B cell (primary cell): ENCODE data around the gene NPS. TPM values are rescaled to one million over a fixed set of nuclear protein-coding genes. Genes with fewer than 3 reads are reported as not detected.

Experiments
- ATAC-seq: fragments of 200-7000 bp; cut with Tn5 transposase; one replicate; pipeline ENCODE4 v1.10.0; 2021; ENCODE audit warnings: low read depth, mild to moderate bottlenecking, moderate number of reproducible peaks, moderate library complexity
- CTCF ChIA-PET: fragments of 350-600 bp; sonication (Branson Sonifier 250); formaldehyde crosslinking; loops from one replicate; lab custom pipeline; 2021; ENCODE audit warnings: antibody characterized with exemption, inconsistent platforms; lab: Charles Lee
- POLR2A ChIA-PET: fragments of 350-600 bp; sonication (Branson Sonifier 250); formaldehyde crosslinking; loops from one replicate; lab custom pipeline; 2021; ENCODE audit warnings: antibody characterized with exemption; lab: Charles Lee
- DNase-seq: peaks from one replicate; pipeline ENCODE4 v3.0.0; 2013
- H2AFZ ChIP-seq: 2 replicates; pipeline ENCODE4 v1.6.1; 2012; ENCODE audit warnings: mild to moderate bottlenecking, low read depth, low read length; ENCODE audit not compliant: insufficient read depth, poor library complexity, severe bottlenecking
- H3K27ac ChIP-seq, 2 donors: 1 replicate in 1 of 2; 2 replicates in 1 of 2; pipeline ENCODE4 v1.5.1; 2012 to 2013; ENCODE audit warnings: low read length in 2 of 2, mild to moderate bottlenecking in 2 of 2, moderate library complexity in 1 of 2
- H3K27me3 ChIP-seq, 4 experiments: fragments of 200-600 bp in 1 of 4; sonication (generic) in 1 of 4; replicated peaks in 1 of 4; 1 replicate in 2 of 4; 2 replicates in 2 of 4; pipeline versions ENCODE4 v1.6.1 to v1.7.0; 2013 to 2016; ENCODE audit warnings: low read length in 3 of 4, mild to moderate bottlenecking in 2 of 4, mixed read lengths in 1 of 4, moderate library complexity in 1 of 4; ENCODE audit not compliant: insufficient read depth in 4 of 4, control insufficient read depth in 3 of 4; ENCODE audit errors: control extremely low read depth in 1 of 4
- H3K36me3 ChIP-seq, 2 experiments: replicated peaks in 1 of 2; 1 replicate in 1 of 2; 2 replicates in 1 of 2; pipeline versions ENCODE4 v1.6.1 to v1.7.1; 2013; ENCODE audit warnings: low read length in 1 of 2; ENCODE audit not compliant: insufficient read depth in 2 of 2, control insufficient read depth in 1 of 2; ENCODE audit errors: control extremely low read depth in 1 of 2, extremely low read depth in 1 of 2
- H3K4me1 ChIP-seq, 2 donors: fragments of 200-600 bp in 1 of 2; sonication (generic) in 1 of 2; 1 replicate in 1 of 2; 2 replicates in 1 of 2; pipeline versions ENCODE4 v1.5.1 to v1.6.1; 2013 to 2017; ENCODE audit warnings: low read length in 2 of 2; ENCODE audit not compliant: control insufficient read depth in 2 of 2, insufficient read depth in 2 of 2
- H3K4me2 ChIP-seq: replicated peaks from 2 replicates; pipeline ENCODE3; 2012; ENCODE audit warnings: mild to moderate bottlenecking, low read depth, low read length; ENCODE audit not compliant: poor library complexity, severe bottlenecking
- H3K4me3 ChIP-seq, 5 experiments: fragments of 200-600 bp in 1 of 5; sonication (generic) in 1 of 5; 1 replicate in 3 of 5; 2 replicates in 2 of 5; pipeline versions ENCODE4 v1.5.1 to v1.7.0; 2011 to 2016; ENCODE audit warnings: low read length in 4 of 5, mild to moderate bottlenecking in 4 of 5, low read depth in 2 of 5, control low read depth in 1 of 5, moderate library complexity in 1 of 5; ENCODE audit not compliant: insufficient read depth in 1 of 5; ENCODE audit errors: control extremely low read depth in 1 of 5, extremely low read depth in 1 of 5
- H3K79me2 ChIP-seq: fragments of 200-600 bp; sonication (generic); one replicate; pipeline ENCODE4 v1.6.0; 2016; ENCODE audit warnings: low read length; ENCODE audit not compliant: control insufficient read depth, insufficient read depth
- H3K9ac ChIP-seq: fragments of 200-600 bp; sonication (generic); 2 replicates; pipeline ENCODE4 v1.6.1; 2017; ENCODE audit warnings: mild to moderate bottlenecking, low read length, moderate library complexity
- H3K9me3 ChIP-seq, 3 donors: one replicate each; pipeline versions ENCODE4 v1.6.1 to v1.7.1; 2013; ENCODE audit warnings: low read length in 2 of 3; ENCODE audit not compliant: control insufficient read depth in 2 of 3, insufficient read depth in 1 of 3; ENCODE audit errors: control extremely low read depth in 1 of 3
- H4K20me1 ChIP-seq: 2 replicates; pipeline ENCODE4 v1.6.0; 2012; ENCODE audit warnings: mild to moderate bottlenecking, low read length; ENCODE audit not compliant: insufficient read depth, control insufficient read depth, poor library complexity, severe bottlenecking
- H3K27ac Mint-ChIP-seq: one replicate; pipeline ENCODE4 v1.8.0; 2021; ENCODE audit warnings: mixed read lengths
- H3K27me3 Mint-ChIP-seq: one replicate; pipeline ENCODE4 v1.8.0; 2021; ENCODE audit warnings: mixed read lengths
- H3K4me1 Mint-ChIP-seq: one replicate; pipeline ENCODE4 v1.8.0; 2021; ENCODE audit warnings: mixed read lengths
- H3K4me3 Mint-ChIP-seq: one replicate; pipeline ENCODE4 v1.8.0; 2021; ENCODE audit warnings: mixed read lengths
- H3K9me3 Mint-ChIP-seq: one replicate; pipeline ENCODE4 v1.8.0; 2022; ENCODE audit warnings: mixed read lengths; ENCODE audit not compliant: insufficient read depth
- EZH2 ChIP-seq: IDR thresholded peaks from 2 replicates; pipeline ENCODE4 v1.6.1; 2012; ENCODE audit warnings: borderline replicate concordance, low read depth, mild to moderate bottlenecking, moderate library complexity, low read length; ENCODE audit not compliant: insufficient read depth, poor library complexity, severe bottlenecking
- WGBS: methylation state at CpG from one replicate; pipeline ENCODE4 v1.1.5; 2013; ENCODE audit warnings: missing lambda C conversion rate; ENCODE audit not compliant: insufficient coverage; 5-methylcytosine and 5-hydroxymethylcytosine counted together
- intact Hi-C: fragments of 100-400 bp; cut with micrococcal nuclease; formaldehyde crosslinking; loops from one replicate; pipeline ENCODE4 v1.10.0; 2022
- polyA plus RNA-seq: library from polyadenylated mRNA; depleted of rRNA; stranded (reverse); fragments of >200 nt; gene quantifications from 2 replicates; pipeline ENCODE4 v1.2.3, GENCODE V29; 2012
- total RNA-seq, 2 donors: library from RNA; stranded (reverse); fragments of 120-200 nt in 1 of 2; gene quantifications; 1 replicate in 1 of 2; 2 replicates in 1 of 2; pipeline versions ENCODE4 v1.2.3 to v1.2.4, GENCODE V29; 2013 to 2022
- TF ChIP-seq, protein P1 (sequence below): fragments of 200-600 bp; IDR thresholded peaks from one replicate; pipeline ENCODE4 v1.8.0; 2022; ENCODE audit warnings: antibody characterized with exemption, mild to moderate bottlenecking

Gene NPS
- total and polyA plus RNA-seq, 2 donors (not counting 1 experiment from before 2014, with no cell fraction given), result not detected

DNA sequence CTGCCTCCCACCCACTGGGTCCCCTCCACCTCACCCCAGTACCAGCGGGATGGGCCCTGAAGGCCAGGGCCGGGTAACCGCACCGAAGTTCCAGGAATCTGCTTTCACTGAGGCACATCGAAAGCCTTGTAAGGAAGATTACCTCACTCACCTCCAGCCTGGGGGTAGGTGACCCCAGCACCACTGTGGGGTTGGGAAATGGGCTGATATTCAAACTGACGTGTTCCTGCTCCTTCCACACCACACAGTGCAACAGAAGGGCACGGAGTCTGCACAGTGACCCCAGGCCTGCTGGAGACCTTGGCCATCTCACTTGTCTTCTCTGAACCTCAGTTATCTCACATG is 29.8 kb downstream of the NPS start:
- Mint-ChIP-seq H3K4me1 (no peaks in the 10 kb centered on the region), H3K4me3 (no peak overlapping the region), H3K9me3 (no peaks in the 10 kb centered on the region), H3K27me3 (peaks cover 3% of the 10 kb centered on the region), H3K27ac (no peak overlapping the region)
- ChIA-PET POLR2A (no interaction called here), CTCF (no interaction called here)
- no peak for TF ChIP-seq EZH2
- TF ChIP-seq, protein P1, sequence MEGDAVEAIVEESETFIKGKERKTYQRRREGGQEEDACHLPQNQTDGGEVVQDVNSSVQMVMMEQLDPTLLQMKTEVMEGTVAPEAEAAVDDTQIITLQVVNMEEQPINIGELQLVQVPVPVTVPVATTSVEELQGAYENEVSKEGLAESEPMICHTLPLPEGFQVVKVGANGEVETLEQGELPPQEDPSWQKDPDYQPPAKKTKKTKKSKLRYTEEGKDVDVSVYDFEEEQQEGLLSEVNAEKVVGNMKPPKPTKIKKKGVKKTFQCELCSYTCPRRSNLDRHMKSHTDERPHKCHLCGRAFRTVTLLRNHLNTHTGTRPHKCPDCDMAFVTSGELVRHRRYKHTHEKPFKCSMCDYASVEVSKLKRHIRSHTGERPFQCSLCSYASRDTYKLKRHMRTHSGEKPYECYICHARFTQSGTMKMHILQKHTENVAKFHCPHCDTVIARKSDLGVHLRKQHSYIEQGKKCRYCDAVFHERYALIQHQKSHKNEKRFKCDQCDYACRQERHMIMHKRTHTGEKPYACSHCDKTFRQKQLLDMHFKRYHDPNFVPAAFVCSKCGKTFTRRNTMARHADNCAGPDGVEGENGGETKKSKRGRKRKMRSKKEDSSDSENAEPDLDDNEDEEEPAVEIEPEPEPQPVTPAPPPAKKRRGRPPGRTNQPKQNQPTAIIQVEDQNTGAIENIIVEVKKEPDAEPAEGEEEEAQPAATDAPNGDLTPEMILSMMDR, result no peak
- DNase-seq, result no peak
- intact Hi-C loops, result no loop called here
- Histone ChIP-seq H3K4me3 (no peak overlapping the region), H2AFZ (no peak overlapping the region), H3K79me2 (no peaks in the 10 kb centered on the region), H3K27me3 (no peaks in the 10 kb centered on the region), H3K4me1 (no peaks in the 10 kb centered on the region), H4K20me1 (no peaks in the 10 kb centered on the region), H3K9ac (no peak overlapping the region), H3K27ac (no peak overlapping the region), H3K9me3 (peaks cover 0 to 7% (median 0%) of the 10 kb centered on the region in 3 donors), H3K4me2 (no peak overlapping the region), H3K36me3 (no peaks in the 10 kb centered on the region)
- no peak for ATAC-seq
- WGBS, result no CpG with 5 or more reads among the region's 7 CpGs

DNA sequence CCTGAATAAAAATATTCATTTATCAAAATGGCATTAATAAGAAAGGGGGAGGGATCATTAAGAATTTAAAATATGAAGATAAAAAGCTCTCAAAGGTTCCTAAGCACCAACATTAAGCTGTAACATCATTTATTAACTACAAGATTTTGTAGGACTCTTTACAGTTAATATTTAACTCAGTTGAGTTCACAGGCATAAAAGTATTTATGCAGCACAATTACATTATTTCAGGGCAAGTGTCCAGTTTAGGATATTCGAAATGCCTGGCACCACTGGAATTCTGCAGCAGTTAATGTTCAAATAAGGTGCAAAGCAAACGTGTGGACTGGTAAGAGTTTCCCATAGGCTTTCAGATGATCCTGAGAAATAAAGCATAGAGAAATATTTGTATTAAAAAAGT is 30.5 kb downstream of the NPS start:
- intact Hi-C loops, result no loop called here
- no peak overlapping the region for H3K9ac ChIP-seq
- CTCF ChIA-PET, result no interaction called here
- Mint-ChIP-seq H3K4me1 (no peaks in the 10 kb centered on the region), H3K27me3 (peaks cover 3% of the 10 kb centered on the region), H3K9me3 (no peaks in the 10 kb centered on the region), H3K4me3 (no peak overlapping the region), H3K27ac (no peak overlapping the region)
- TF ChIP-seq, protein P1, result no peak
- TF ChIP-seq EZH2, result no peak
- H4K20me1 ChIP-seq, result no peaks in the 10 kb centered on the region
- H3K27ac ChIP-seq, result no peak overlapping the region
- H3K4me2 ChIP-seq, result no peak overlapping the region
- H3K27me3 ChIP-seq, result no peaks in the 10 kb centered on the region
- 80% methylated on average over 1 of the region's 2 CpGs for WGBS
- no peaks in the 10 kb centered on the region for H3K36me3 ChIP-seq
- H2AFZ ChIP-seq, result no peak overlapping the region
- DNase-seq (no peak), ATAC-seq (no peak)
- no peaks in the 10 kb centered on the region for H3K4me1 ChIP-seq
- peaks cover 0 to 7% (median 0%) of the 10 kb centered on the region in 3 donors for H3K9me3 ChIP-seq
- POLR2A ChIA-PET, result no interaction called here
- H3K4me3 ChIP-seq, result no peak overlapping the region
- H3K79me2 ChIP-seq, result no peaks in the 10 kb centered on the region
